AG04450 (cell line): ENCODE measurements around the gene INHBC. TPM values are rescaled to one million over a fixed set of nuclear protein-coding genes. Genes with fewer than 3 reads are reported as not detected.
"Not testable (repeated sequence)": the region's sequence is repeated elsewhere in the genome, so short reads cannot be mapped to it uniquely, and the experiment has no call there.

ENCODE experiments used
- CTCF ChIA-PET: fragments of 300-600, 350-600 bp; formaldehyde crosslinking; extraction: SDS; loops from one replicate; lab custom pipeline; 2022; ENCODE audit warnings: antibody characterized with exemption, inconsistent platforms; lab: Charles Lee
- POLR2A ChIA-PET: fragments of 350-600 bp; formaldehyde crosslinking; extraction: SDS; loops from one replicate; lab custom pipeline; 2021; ENCODE audit warnings: antibody characterized with exemption, inconsistent platforms; lab: Yijun Ruan, JAX
- DNase-seq: peaks from one replicate; pipeline ENCODE4 v3.0.0-alpha.2; 2011; ENCODE audit warnings: low read depth, low spot score
- H3K27ac ChIP-seq: one replicate; pipeline ENCODE4 v1.5.1; 2012; ENCODE audit warnings: low read depth, low read length, control low read depth
- H3K27me3 ChIP-seq: one replicate; pipeline ENCODE4 v1.6.0; 2012; ENCODE audit warnings: low read length; ENCODE audit not compliant: control insufficient read depth, insufficient read depth
- H3K4me3 ChIP-seq: 2 replicates; pipeline ENCODE4 v1.5.1; 2011; ENCODE audit warnings: mild to moderate bottlenecking, low read depth, low read length, control low read depth
- H3K9me3 ChIP-seq: 2 replicates; pipeline ENCODE4 v1.5.1; 2012; ENCODE audit warnings: low read length; ENCODE audit not compliant: control insufficient read depth, insufficient read depth
- polyA plus RNA-seq: library from polyadenylated mRNA; depleted of rRNA; stranded (reverse); fragments of >200 nt; gene quantifications from 2 replicates; pipeline ENCODE4 v1.2.3, GENCODE V29; 2011
- TF ChIP-seq, protein P1 (sequence below): IDR thresholded peaks from 2 replicates; pipeline ENCODE4 v1.5.1; 2011; ENCODE audit warnings: low read depth, low read length, control low read depth, inconsistent platforms

The INHBC gene
- polyA plus RNA-seq, 1 experiment = not detected

GRCh38 chr12:57416039-57416996 lies 18.3 kb upstream of the INHBC start:
- Histone ChIP-seq H3K27me3 (no peaks in the 10 kb centered on the region), H3K9me3 (no peaks in the 10 kb centered on the region), H3K4me3 (no peak overlapping the region), H3K27ac (no peak overlapping the region)
- POLR2A ChIA-PET = interaction anchor here (0.6 kb wide), 1 partner anchor 81 kb away, joined by 4 read pairs; no protein-coding TSS in a partner anchor
- DNase-seq = no peak
- TF ChIP-seq, protein P1, sequence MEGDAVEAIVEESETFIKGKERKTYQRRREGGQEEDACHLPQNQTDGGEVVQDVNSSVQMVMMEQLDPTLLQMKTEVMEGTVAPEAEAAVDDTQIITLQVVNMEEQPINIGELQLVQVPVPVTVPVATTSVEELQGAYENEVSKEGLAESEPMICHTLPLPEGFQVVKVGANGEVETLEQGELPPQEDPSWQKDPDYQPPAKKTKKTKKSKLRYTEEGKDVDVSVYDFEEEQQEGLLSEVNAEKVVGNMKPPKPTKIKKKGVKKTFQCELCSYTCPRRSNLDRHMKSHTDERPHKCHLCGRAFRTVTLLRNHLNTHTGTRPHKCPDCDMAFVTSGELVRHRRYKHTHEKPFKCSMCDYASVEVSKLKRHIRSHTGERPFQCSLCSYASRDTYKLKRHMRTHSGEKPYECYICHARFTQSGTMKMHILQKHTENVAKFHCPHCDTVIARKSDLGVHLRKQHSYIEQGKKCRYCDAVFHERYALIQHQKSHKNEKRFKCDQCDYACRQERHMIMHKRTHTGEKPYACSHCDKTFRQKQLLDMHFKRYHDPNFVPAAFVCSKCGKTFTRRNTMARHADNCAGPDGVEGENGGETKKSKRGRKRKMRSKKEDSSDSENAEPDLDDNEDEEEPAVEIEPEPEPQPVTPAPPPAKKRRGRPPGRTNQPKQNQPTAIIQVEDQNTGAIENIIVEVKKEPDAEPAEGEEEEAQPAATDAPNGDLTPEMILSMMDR = no peak
- CTCF ChIA-PET = interaction anchor here (1.4 kb wide), 1 partner anchor 43 kb away, joined by 6 read pairs; the partner anchor contains the start of gene GLI1

- TF ChIP-seq, protein P1 = no peak
- Histone ChIP-seq H3K4me3 (no peak overlapping the region), H3K9me3 (no peaks in the 10 kb centered on the region), H3K27ac (no peak overlapping the region), H3K27me3 (no peaks in the 10 kb centered on the region)
- CTCF ChIA-PET = interaction anchor here (1.2 kb wide), 1 partner anchor 44 kb away, joined by 3 read pairs; no protein-coding TSS in a partner anchor
- POLR2A ChIA-PET = no interaction called here
- no peak for DNase-seq
Measured at GRCh38 chr12:57418255-57418654, 16.3 kb upstream of the INHBC start.

DNA sequence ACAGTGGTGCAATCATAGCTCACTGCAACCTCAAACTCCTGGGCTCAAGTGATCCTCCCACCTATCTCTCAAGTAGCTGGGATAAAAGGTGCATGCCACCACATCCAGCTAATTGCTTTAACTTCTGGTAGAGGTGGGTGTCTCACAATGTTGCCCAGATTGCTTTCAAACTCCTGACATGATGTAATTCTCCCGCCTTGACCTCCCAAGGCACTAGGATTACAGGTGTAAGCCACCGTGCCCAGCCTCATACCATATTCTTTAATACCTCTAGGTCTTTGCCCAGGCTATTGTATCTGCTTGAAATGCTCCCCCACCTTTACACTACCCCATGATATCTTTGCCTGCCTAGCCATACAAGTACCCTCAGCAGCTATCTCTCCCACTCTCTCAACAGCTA lies 15.1 kb upstream of the INHBC start:
- no peak for DNase-seq
- H3K27ac ChIP-seq = no peak overlapping the region
- ChIA-PET CTCF (interaction anchor here (0.8 kb wide), 1 partner anchor 10 kb away, joined by 3 read pairs; no protein-coding TSS in a partner anchor), POLR2A (no interaction called here)
- TF ChIP-seq, protein P1 = no peak
- no peaks in the 10 kb centered on the region for H3K27me3 ChIP-seq
- H3K9me3 ChIP-seq = no peaks in the 10 kb centered on the region
- no peak overlapping the region for H3K4me3 ChIP-seq

- Histone ChIP-seq H3K9me3 (no peaks in the 10 kb centered on the region), H3K27ac (no peak overlapping the region), H3K27me3 (no peaks in the 10 kb centered on the region), H3K4me3 (no peak overlapping the region)
- POLR2A ChIA-PET = no interaction called here
- TF ChIP-seq, protein P1 = no peak
- no peak for DNase-seq
- CTCF ChIA-PET = interaction anchor here (0.6 kb wide), 1 partner anchor 39 kb away, joined by 4 read pairs; no protein-coding TSS in a partner anchor
Measured at GRCh38 chr12:57420482-57420881, 14.1 kb upstream of the INHBC start.

DNA sequence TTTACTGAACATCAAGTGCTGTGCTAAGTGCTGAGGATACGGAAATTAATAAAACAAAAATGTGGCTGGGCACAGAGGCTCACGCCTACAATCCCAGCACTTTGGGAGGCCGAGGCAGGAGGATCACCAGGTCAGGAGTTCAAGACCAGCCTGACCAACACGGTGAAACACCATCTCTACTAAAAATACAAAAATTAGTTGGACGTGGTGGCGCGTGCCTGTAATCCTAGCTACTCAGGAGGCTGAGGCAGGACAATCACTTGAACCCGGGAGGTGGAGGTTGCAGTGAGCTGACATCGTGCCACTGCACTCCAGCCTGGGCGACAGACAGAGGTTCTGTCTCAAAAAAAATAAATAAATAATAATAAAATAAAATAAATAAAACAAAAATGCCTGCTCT lies 7.6 kb upstream of the INHBC start:
- H3K4me3 ChIP-seq, POLR2A ChIA-PET, H3K27ac ChIP-seq, H3K27me3 ChIP-seq, H3K9me3 ChIP-seq, DNase-seq: not testable (repeated sequence)
- CTCF ChIA-PET = interaction anchor here (0.7 to 2.6 kb wide), 2 partner anchors 26 to 176 kb away, joined by 3 to 8 read pairs; partner anchors contain the start of gene STAC3
